ENCODE results near the gene GRIK1.
"Not testable (repeated sequence)": the region's sequence is repeated elsewhere in the genome, so short reads cannot be mapped to it uniquely, and the experiment has no call there.

The GRIK1 gene

DNA sequence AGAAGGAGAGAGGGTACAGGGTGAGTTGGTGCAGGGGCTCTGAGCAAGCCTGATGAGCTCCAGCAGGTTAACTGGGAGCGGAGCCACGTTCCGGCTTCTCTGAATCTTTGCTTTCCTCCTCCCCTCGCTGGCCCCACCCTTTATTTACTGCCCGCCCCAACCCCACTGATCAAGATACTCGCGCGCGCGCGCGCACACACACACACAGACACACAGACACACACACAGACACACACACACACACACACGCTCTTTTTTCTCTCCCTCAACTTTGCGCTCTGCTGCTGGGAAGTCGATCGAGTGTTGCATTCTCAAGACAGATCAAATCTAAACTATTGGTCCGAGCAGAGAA lies at the start of gene GRIK1:
Gene GRIK1, minus strand, starts transcription at position 73 of the 352 bp plus-strand sequence.
- DNase-seq = no peak

DNA sequence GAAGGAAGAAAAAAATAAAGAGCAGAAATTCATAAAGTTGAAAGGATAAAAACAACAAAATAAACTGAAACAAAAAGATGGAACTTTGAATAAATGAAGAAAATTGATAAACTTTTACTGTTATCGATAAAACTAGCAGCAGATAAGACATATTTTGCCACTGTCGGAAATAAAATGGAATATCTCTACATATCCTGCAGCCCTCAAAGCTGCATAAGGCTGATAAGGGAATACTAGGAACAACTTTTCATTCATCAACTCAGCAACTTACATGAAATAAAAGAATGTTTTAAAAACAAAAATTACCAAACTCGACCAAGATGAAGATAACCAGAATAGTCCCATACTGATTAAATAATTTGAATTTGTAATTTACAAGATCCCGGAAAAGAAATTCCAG lies 48.0 kb upstream of the GRIK1 start:
- no peak for DNase-seq

DNA sequence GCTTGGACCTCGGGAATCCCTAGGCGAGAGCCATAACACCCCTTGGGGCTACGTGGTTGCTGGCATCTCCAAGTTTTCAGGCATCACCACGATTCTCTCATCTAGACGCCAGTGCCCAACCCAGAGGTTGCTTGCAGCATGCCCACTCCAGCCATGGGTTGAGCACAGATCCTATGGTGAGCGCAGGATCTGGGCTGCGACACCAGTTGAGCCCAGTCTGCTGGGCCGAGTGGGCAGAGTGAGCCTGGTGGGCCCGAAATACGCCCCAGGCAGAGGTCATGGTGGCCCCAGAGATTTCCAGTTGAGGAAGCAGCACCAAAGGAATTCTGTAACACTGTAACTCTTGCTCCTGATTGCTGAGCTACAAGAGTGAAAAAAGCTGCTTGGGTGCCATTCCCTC lies 46.1 kb upstream of the GRIK1 start:
- DNase-seq = no peak

GRCh38 chr21:29979043-29979442 lies 39.2 kb upstream of the GRIK1 start:
- no peak for DNase-seq

DNA sequence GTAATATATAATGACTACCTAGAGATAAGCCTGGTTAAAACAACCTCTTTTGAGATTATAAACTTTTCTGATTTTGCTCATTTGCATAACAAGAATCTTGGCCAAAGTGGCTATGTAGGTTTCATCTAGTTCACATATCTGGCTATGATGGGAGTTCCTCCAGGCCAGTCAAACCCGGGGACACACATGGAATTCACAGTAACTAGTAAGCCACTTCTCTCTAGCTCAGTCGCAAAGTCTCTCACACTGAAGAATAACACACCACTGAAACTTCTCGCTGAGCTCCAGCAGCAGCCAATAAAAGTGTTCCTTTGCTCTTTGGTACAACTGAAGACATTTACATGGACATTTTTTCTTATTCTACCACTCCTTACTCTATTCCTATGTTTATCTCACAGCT lies 36.0 kb upstream of the GRIK1 start:
- no peak for DNase-seq

DNA sequence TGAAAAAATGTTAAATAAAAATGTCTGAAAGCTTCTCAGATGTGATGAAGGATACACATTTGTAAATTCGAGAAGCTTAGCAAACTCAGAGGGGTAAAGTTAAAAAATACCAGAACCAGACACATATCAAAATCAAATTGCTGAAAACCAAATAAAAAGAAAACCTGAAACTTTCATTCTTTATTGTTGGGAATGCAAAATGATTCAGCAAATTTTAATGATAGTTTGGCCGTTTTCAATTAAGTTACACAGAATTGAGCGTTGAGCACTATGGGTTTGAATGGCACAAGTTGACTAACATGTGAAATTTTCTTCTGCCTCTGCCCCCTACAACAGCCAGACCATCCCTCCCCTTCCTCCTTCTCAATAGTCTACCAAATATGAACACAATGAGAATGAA lies 33.5 kb upstream of the GRIK1 start:
- no peak for DNase-seq

GRCh38 chr21:29961291-29962027 lies 21.7 kb upstream of the GRIK1 start:
- DNase-seq = no peak

GRCh38 chr21:29958551-29958950 lies 18.8 kb upstream of the GRIK1 start:
- no peak for DNase-seq

- DNase-seq = not testable (repeated sequence)
These were observed 18.2 kb upstream of the GRIK1 start for GRCh38 chr21:29958035-29958434.

DNA sequence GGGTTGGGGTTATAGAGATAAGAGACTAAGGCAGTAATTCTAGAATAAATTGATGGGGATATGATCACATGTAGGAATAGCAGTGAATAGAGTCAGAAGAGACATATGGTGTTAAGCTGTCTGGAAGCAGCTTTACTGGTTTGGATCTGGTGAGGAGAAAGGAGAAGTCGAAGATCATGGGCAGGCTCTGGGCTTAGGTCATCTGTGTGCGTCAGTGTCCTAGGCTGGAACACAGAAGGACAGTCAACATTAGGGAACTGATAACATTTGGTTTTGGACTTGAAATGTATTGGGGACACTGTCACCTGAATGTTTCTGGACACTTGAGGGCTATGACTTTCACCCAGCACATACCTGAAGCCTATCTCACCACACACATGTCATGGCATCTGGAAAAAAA lies 13.9 kb upstream of the GRIK1 start:
- no peak for DNase-seq

- DNase-seq = no peak
These were observed 13.3 kb upstream of the GRIK1 start for GRCh38 chr21:29953072-29953471.

- DNase-seq = no peak
These were observed 12.1 kb upstream of the GRIK1 start for GRCh38 chr21:29951911-29952310.

DNA sequence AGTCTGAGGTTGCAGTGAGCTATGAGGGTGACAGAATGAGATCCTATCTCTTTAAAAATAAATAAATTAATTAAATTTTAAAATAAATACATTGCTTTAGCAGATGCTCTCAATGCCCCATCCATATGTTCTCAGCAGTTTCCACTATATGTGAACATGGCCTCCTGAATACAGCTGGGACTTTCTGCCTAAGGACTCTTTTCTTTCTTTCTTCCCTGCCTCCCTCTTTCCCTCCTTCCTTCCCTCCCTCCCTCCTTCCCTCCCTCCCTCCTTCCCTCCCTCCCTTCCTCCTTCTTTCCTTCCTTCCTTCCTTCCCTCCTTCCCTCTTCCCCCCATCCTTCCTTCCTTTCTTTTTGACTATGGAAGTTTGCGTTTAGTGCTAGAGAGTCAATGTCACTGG lies 10.2 kb upstream of the GRIK1 start:
- no peak for DNase-seq

GRCh38 chr21:29947119-29947518 lies 7.3 kb upstream of the GRIK1 start:
- DNase-seq = no peak

DNA sequence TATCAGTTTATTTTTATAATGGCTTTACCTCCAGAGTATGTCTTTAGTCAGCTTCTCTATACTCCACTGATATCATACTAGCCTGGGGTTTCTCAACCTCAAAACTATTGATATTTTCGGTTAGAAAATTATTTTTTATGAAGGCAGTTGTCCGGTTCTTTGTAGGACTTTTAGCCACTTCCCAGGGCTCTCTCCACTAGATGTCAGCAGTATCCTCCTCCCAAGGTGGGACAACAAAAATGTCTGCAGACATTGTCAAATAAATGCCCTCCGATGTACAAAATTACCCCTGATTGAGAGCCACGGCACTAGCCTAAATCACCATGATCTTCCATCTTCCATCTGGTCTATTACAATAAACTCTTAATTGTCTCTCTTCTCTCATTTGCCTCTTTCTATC lies 4.1 kb upstream of the GRIK1 start:
- no peak for DNase-seq

- DNase-seq = no peak
These were observed 2.2 kb upstream of the GRIK1 start for GRCh38 chr21:29942034-29942433.

DNA sequence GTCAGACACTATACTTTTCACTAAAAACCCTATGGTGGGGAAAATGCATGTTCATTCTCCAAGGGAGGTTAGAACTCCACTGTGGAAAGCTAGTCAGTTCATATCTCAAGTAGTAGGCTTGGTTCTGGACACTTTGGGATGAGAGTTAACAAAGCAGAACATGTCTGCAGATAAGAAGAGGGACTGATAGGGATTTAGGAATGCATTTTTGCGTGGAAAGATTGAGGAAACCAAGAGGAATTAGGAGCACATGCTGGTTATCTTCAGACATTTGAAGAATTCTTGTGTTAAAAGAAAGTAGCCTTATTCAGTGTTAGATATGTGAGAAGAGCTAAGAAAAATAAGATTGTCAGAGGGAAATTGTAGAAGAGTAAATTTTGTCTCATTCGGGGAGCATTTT lies 1.2 kb upstream of the GRIK1 start:
- DNase-seq = no peak

DNA sequence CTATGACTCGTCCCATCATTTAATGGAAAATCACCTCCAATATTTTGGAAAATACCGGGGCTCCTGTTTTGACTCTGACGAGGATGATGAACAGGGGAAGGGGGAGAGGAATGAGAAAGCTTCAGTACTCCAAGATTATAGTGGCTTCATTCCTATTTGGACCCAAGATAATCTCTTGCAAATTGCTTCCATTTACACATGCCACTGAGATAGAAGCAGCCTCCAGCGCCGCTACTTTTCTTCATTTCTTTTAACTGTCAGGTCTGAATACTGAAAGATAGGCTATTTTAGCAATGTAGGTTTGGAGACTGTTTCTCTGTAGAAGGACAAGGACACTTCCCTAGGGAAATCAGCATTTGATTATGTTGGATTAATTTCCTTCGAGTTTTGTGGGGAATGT lies 565 bp upstream of the GRIK1 start:
- no peak for DNase-seq

DNA sequence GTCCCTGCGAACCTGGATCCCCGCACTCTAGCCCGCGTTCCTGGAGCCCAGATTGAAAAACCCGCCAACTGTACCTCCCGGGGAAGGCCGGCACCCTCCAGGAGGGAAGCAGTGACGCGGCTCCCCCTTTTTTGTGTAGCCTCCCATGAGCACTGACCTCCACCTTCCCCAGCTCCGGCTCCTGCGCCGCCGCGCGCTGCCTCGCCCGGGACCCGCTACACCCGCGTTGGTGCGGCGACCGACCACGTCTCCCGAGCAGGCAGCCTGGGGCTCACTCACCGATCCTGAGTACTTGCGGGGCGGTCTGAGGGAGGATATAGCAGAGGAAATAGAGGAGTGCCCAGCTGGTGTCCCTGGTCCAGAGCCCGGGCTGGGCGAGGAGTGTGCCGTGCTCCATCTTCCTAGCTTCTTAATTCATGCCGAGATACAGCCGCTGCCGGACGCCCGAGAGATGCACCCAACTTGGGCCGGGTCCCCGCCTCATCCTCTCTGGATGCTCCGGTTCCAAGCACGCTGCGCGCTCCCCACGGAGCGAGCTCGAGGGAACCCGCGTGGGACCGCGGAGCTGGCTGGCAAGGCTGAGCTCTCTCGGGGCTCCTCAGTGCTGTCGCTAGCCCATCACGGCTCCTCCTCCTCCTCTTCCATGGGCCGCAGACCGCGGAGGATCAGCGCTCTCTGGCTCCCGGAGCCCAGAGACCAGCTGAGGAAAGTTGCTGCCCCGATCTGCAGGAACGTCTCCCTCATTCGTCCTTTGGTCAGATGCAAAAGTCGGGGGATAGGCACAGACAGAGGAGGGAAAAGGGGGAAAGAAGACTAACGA lies 482 bp downstream of the GRIK1 start:
- DNase-seq = no peak

DNA sequence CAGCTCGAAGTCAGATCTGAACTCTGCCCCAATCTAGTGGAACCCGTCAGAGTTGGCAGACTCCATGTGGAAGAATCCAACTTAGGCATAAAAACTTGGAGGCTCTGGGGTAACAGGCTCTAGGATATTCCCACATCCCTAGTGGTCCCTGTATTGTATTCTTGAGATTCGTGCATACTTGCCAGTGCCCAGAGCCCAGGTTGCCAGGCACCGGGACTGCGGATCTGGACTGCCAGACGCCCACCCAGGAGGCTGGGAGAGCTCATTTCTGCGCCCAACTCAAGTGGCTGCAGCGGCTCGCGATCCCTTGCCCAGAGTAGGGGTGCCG lies 1.1 kb downstream of the GRIK1 start:
- no peak for DNase-seq

GRCh38 chr21:29933088-29933487 lies 6.7 kb downstream of the GRIK1 start:
- DNase-seq = no peak

DNA sequence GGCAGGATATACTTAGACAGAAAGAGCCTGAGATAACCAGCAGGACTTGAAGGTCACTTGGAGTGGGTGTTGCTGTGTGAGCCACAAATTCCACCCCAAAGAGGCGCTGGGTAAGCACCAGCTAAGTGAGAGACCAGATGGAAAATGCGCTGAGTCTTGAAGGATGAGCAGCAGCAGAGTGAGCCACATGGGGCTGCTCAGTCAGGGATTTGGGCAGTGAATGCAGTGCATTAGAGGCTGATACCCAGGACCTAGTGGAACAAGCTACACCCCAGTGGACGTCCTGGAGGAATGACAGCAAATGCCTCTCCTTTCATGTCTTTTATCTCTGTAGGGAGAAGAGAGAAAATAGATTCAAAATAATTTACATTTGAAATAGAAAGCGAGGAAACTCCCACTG lies 11.3 kb downstream of the GRIK1 start:
- DNase-seq = no peak

DNA sequence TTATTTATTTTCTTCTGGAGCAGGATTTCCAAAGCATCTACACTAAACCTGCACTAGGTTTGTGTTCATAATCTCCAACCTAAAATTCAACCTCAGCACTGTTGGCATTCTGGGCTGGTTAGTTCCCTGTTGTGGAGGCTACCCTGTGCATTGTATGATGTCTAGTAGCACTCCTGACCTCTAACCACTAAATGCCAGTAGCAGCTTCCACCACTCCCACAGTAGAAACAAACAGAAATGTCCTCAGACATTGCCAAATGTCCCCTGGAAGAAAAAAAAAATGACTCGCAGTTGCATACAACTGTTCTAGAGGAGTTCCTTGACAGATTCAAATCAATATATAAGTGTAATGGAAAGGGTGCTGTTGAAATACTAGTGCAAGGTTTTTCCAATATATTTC lies 18.9 kb downstream of the GRIK1 start:
- DNase-seq = no peak

GRCh38 chr21:29914326-29914725 lies 25.5 kb downstream of the GRIK1 start:
- DNase-seq = no peak

DNA sequence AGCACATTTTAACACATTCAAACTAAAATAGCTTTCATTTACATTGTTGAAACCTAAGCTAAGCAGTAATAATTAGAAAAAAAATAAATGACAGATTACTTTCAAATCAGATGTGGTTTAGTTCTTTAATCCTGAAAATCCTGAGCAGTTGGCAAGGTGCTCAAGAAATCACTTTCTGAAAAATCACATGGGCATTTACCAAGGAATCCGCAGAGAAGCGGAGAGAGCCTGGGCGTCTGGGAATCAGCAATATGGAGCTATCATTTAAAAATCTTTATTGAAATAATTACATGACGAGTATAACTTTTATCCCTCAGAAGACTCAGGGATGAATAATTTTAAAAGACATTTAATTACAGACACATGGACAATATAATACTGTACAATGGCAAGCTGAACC lies 30.2 kb downstream of the GRIK1 start:
- no peak for DNase-seq

Measured in CD4-positive, alpha-beta T cell treated with Interleukin-17A for 4 hours (primary cell).